ENCODE data around the gene C19orf85. TPM values are rescaled to one million over a fixed set of nuclear protein-coding genes. Genes with fewer than 3 reads are reported as not detected.

The C19orf85 gene
- polyA plus RNA-seq, 4 donors = not detected

GRCh38 chr19:55419103-55419502, 45.4 kb downstream of the C19orf85 start:
- DNase-seq (ENCODE audit: low read depth in 4 of 4, low spot score in 2 of 4) = no peak

GRCh38 chr19:55418185-55418584, 46.4 kb downstream of the C19orf85 start:
- peak in 3 of 4 donors; percentile 48 to 74 (median 63) for DNase-seq (ENCODE audit: low read depth in 4 of 4, low spot score in 2 of 4)

Other genes starting within 250 kb of the C19orf85 start
- 1 to 10 TPM; 2.4 to 7.4 (median 4.0) TPM for gene TMEM86B, start 236.0 kb downstream of the C19orf85 start, polyA plus RNA-seq (ENCODE audit: insufficient read length in 4 of 4)
- 10 to 100 TPM; 37.3 to 61.5 (median 51.1) TPM for gene PPP6R1, start 205.7 kb downstream of the C19orf85 start, polyA plus RNA-seq (ENCODE audit: insufficient read length in 4 of 4)
- gene HSPBP1, start 184.6 kb downstream of the C19orf85 start, polyA plus RNA-seq (ENCODE audit: insufficient read length in 4 of 4) = 10 to 100 TPM; 26.0 to 51.5 (median 42.0) TPM
- gene BRSK1, start 180.8 kb downstream of the C19orf85 start, polyA plus RNA-seq (ENCODE audit: insufficient read length in 4 of 4) = 10 to 100 TPM; 14.4 to 21.4 (median 15.9) TPM
- gene TMEM150B, start 139.4 kb downstream of the C19orf85 start, polyA plus RNA-seq (ENCODE audit: insufficient read length in 4 of 4) = 1 to 10 TPM; 1.0 to 1.7 (median 1.3) TPM
- gene KMT5C, start 124.9 kb downstream of the C19orf85 start, polyA plus RNA-seq (ENCODE audit: insufficient read length in 4 of 4) = 10 to 100 TPM; 13.5 to 36.8 (median 27.2) TPM
- gene COX6B2, start 110.0 kb downstream of the C19orf85 start, polyA plus RNA-seq (ENCODE audit: insufficient read length in 4 of 4) = 1 to 10 TPM in 3 of 4 donors, under 1 TPM in 1; 0.76 to 1.8 (median 1.4) TPM
- gene GARIN5B, start 101.5 kb downstream of the C19orf85 start, polyA plus RNA-seq (ENCODE audit: insufficient read length in 4 of 4) = under 1 TPM; 0.08 to 0.49 (median 0.21) TPM
- 1 to 10 TPM; 1.0 to 2.6 (median 1.6) TPM for gene IL11, start 94.3 kb downstream of the C19orf85 start, polyA plus RNA-seq (ENCODE audit: insufficient read length in 4 of 4)
- under 1 TPM in 2 of 4 donors, not detected in 2; 0.40 to 0.76 TPM for gene TMEM190, start 87.9 kb downstream of the C19orf85 start, polyA plus RNA-seq (ENCODE audit: insufficient read length in 4 of 4)
- gene TMEM238, start 80.5 kb downstream of the C19orf85 start, polyA plus RNA-seq (ENCODE audit: insufficient read length in 4 of 4) = 1 to 10 TPM in 2 of 4 donors, under 1 TPM in 2; 0.18 to 2.4 (median 1.0) TPM
- gene RPL28, start 78.8 kb downstream of the C19orf85 start, polyA plus RNA-seq (ENCODE audit: insufficient read length in 4 of 4) = 1,000 to 10,000 TPM in 3 of 4 donors, 100 to 1,000 TPM in 1; 826 to 1,568 (median 1,229) TPM
- gene UBE2S, start 57.0 kb downstream of the C19orf85 start, polyA plus RNA-seq (ENCODE audit: insufficient read length in 4 of 4) = 10 to 100 TPM; 38.3 to 71.0 (median 48.0) TPM
- gene SHISA7, start 21.5 kb downstream of the C19orf85 start, polyA plus RNA-seq (ENCODE audit: insufficient read length in 4 of 4) = under 1 TPM; 0.16 to 0.38 (median 0.22) TPM
- gene ISOC2, start 3.1 kb downstream of the C19orf85 start, polyA plus RNA-seq (ENCODE audit: insufficient read length in 4 of 4) = 10 to 100 TPM; 33.8 to 59.3 (median 42.8) TPM
- 1 to 10 TPM; 2.3 to 6.8 (median 4.4) TPM for gene ZNF628, start 11.9 kb upstream of the C19orf85 start, polyA plus RNA-seq (ENCODE audit: insufficient read length in 4 of 4)
- 10 to 100 TPM; 41.9 to 74.3 (median 57.1) TPM for gene NAT14, start 20.4 kb upstream of the C19orf85 start, polyA plus RNA-seq (ENCODE audit: insufficient read length in 4 of 4)
- gene SSC5D, start 23.7 kb upstream of the C19orf85 start, polyA plus RNA-seq (ENCODE audit: insufficient read length in 4 of 4) = 1 to 10 TPM; 1.4 to 3.1 (median 2.1) TPM
- 1 to 10 TPM in 1 of 4 donors, under 1 TPM in 3; 0.51 to 1.5 (median 0.88) TPM for gene SBK2, start 72.4 kb upstream of the C19orf85 start, polyA plus RNA-seq (ENCODE audit: insufficient read length in 4 of 4)
- gene SBK3, start 80.8 kb upstream of the C19orf85 start, polyA plus RNA-seq (ENCODE audit: insufficient read length in 4 of 4) = under 1 TPM; 0.10 to 0.22 (median 0.13) TPM
- gene ZNF579, start 116.1 kb upstream of the C19orf85 start, polyA plus RNA-seq (ENCODE audit: insufficient read length in 4 of 4) = 10 to 100 TPM in 3 of 4 donors, 1 to 10 TPM in 1; 9.8 to 26.1 (median 17.7) TPM
- 10 to 100 TPM; 15.7 to 28.9 (median 23.4) TPM for gene FIZ1, start 134.8 kb upstream of the C19orf85 start, polyA plus RNA-seq (ENCODE audit: insufficient read length in 4 of 4)
- gene ZNF524, start 135.5 kb upstream of the C19orf85 start, polyA plus RNA-seq (ENCODE audit: insufficient read length in 4 of 4) = 10 to 100 TPM in 2 of 4 donors, 1 to 10 TPM in 2; 5.3 to 14.8 (median 10.9) TPM
- 10 to 100 TPM in 2 of 4 donors, 1 to 10 TPM in 2; 5.8 to 15.1 (median 11.3) TPM for gene ZNF865, start 140.9 kb upstream of the C19orf85 start, polyA plus RNA-seq (ENCODE audit: insufficient read length in 4 of 4)
- gene ZNF784, start 159.8 kb upstream of the C19orf85 start, polyA plus RNA-seq (ENCODE audit: insufficient read length in 4 of 4) = 10 to 100 TPM in 3 of 4 donors, 1 to 10 TPM in 1; 9.1 to 15.0 (median 12.9) TPM
- gene ZNF580, start 176.3 kb upstream of the C19orf85 start, polyA plus RNA-seq (ENCODE audit: insufficient read length in 4 of 4) = 10 to 100 TPM; 33.8 to 67.1 (median 51.7) TPM
- 10 to 100 TPM; 23.8 to 33.5 (median 28.0) TPM for gene ZNF581, start 178.9 kb upstream of the C19orf85 start, polyA plus RNA-seq (ENCODE audit: insufficient read length in 4 of 4)
- 10 to 100 TPM; 18.3 to 29.6 (median 25.8) TPM for gene CCDC106, start 183.5 kb upstream of the C19orf85 start, polyA plus RNA-seq (ENCODE audit: insufficient read length in 4 of 4)
- gene U2AF2, start 190.3 kb upstream of the C19orf85 start, polyA plus RNA-seq (ENCODE audit: insufficient read length in 4 of 4) = 100 to 1,000 TPM; 150 to 257 (median 198) TPM
- 100 to 1,000 TPM in 3 of 4 donors, 10 to 100 TPM in 1; 92.1 to 157 (median 133) TPM for gene EPN1, start 210.5 kb upstream of the C19orf85 start, polyA plus RNA-seq (ENCODE audit: insufficient read length in 4 of 4)

Data from left renal cortex interstitium (tissue), 4 donors.